Ovary (tissue), 3 donors: ENCODE data around the gene HMG20A.

ENCODE experiments used
- EP300 ChIP-seq: sonication (generic); formaldehyde crosslinking; IDR thresholded peaks from one replicate; pipeline ENCODE4 v1.6.1; 2017; ENCODE audit warnings: antibody characterized with exemption
- POLR2A ChIP-seq: fragments of 450-650 bp; IDR thresholded peaks from one replicate; pipeline ENCODE4 v1.6.1; 2017; ENCODE audit warnings: antibody characterized with exemption, mild to moderate bottlenecking, moderate library complexity
- TF ChIP-seq, protein P1 (sequence below), 3 donors: fragments of 450-650 bp in 2 of 3; fragments of 200-600 bp in 1 of 3; IDR thresholded peaks; one replicate each; pipeline versions ENCODE4 v1.5.1 to v1.8.0; 2016 to 2022; ENCODE audit warnings: antibody characterized with exemption in 3 of 3, mild to moderate bottlenecking in 1 of 3
- donor health status: DM: no; HTN: no; CAD: no.

DNA sequence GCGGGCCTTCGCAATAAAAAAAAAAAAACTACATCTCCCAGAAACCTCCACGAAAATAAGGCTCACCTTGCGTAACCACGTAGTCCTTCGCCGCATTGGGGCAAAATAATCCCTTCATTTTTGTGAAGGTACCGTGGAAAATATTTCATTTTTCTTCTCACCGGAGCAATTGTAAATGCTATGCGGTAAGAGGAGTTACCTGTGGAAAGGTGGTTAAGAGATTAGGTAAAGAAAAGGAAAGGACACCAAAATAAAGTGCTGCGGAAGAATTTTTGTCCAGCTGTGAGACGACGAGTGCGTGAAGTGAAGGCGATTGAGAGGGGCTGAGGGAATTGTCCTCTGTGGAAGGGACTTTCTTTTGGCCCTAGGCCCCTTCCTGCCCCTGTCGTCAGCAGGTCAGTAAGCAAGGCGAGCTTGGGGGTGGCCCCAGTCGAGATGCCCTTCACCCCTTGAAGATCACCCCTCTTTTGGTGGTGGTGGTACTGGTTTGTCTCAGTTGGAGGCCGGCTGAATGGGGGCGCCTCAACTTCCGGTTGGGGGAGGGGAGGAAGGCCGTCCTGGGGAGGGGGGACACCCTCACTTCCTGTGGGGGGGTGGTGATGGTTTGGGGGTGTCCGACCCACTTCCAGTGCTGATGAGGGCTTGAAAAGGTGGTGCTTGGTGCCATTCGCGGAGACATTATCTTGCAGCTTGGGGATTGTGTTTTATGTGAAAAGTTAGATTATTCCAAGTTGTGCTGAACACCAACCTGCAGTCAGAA, at the start of gene HMG20A:
- TF ChIP-seq, protein P1, sequence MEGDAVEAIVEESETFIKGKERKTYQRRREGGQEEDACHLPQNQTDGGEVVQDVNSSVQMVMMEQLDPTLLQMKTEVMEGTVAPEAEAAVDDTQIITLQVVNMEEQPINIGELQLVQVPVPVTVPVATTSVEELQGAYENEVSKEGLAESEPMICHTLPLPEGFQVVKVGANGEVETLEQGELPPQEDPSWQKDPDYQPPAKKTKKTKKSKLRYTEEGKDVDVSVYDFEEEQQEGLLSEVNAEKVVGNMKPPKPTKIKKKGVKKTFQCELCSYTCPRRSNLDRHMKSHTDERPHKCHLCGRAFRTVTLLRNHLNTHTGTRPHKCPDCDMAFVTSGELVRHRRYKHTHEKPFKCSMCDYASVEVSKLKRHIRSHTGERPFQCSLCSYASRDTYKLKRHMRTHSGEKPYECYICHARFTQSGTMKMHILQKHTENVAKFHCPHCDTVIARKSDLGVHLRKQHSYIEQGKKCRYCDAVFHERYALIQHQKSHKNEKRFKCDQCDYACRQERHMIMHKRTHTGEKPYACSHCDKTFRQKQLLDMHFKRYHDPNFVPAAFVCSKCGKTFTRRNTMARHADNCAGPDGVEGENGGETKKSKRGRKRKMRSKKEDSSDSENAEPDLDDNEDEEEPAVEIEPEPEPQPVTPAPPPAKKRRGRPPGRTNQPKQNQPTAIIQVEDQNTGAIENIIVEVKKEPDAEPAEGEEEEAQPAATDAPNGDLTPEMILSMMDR (IDR thresholded peaks at IDR 0.05) = no peak
- TF ChIP-seq EP300 (no peak), POLR2A (peak; percentile 61)
